ENCODE data around the gene HTD2.
"Not testable (repeated sequence)": the region's sequence is repeated elsewhere in the genome, so short reads cannot be mapped to it uniquely, and the experiment has no call there.

Gene HTD2

DNA sequence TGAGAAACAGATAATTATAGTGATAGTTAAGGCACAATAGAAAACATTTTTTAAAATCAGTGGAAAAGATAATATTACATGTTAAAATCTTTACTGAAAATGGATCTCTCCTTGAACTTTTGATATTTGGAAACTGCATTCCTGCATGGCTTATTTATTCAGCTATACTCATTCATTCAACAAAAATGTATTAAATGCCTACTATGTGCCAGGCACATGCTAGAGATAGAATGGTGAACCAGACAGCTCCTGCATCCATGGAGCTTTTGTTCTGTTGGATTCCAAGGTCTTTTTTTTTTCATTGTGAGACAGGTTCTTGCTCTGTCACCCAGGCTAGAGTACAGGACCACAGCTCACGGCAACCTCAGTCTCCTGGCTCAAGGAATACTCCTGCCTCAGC lies 30.9 kb downstream of the HTD2 start:
- in situ Hi-C loops (cut with HindIII; ENCODE audit: low sequenced_read_pairs): no loop called here
- no peak for DNase-seq (ENCODE audit: low read depth, low spot score)
- no peak overlapping the region for H3K4me3 ChIP-seq (ENCODE audit: low read depth, low read length)
- TF ChIP-seq, protein P1, sequence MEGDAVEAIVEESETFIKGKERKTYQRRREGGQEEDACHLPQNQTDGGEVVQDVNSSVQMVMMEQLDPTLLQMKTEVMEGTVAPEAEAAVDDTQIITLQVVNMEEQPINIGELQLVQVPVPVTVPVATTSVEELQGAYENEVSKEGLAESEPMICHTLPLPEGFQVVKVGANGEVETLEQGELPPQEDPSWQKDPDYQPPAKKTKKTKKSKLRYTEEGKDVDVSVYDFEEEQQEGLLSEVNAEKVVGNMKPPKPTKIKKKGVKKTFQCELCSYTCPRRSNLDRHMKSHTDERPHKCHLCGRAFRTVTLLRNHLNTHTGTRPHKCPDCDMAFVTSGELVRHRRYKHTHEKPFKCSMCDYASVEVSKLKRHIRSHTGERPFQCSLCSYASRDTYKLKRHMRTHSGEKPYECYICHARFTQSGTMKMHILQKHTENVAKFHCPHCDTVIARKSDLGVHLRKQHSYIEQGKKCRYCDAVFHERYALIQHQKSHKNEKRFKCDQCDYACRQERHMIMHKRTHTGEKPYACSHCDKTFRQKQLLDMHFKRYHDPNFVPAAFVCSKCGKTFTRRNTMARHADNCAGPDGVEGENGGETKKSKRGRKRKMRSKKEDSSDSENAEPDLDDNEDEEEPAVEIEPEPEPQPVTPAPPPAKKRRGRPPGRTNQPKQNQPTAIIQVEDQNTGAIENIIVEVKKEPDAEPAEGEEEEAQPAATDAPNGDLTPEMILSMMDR (IDR thresholded peaks at IDR 0.05; ENCODE audit: low read depth, low read length): no peak

GRCh38 chr3:58339146-58339545 lies 32.8 kb downstream of the HTD2 start:
- H3K4me3 ChIP-seq (ENCODE audit: low read depth, low read length); DNase-seq (ENCODE audit: low read depth, low spot score); in situ Hi-C loops (cut with HindIII; ENCODE audit: low sequenced_read_pairs): not testable (repeated sequence)

GRCh38 chr3:58340594-58341244 lies 34.4 kb downstream of the HTD2 start:
- in situ Hi-C loops (cut with HindIII; ENCODE audit: low sequenced_read_pairs): no loop called here
- no peak for DNase-seq (ENCODE audit: low read depth, low spot score)
- TF ChIP-seq, protein P1 (IDR thresholded peaks at IDR 0.05; ENCODE audit: low read depth, low read length): no peak
- H3K4me3 ChIP-seq (ENCODE audit: low read depth, low read length): no peak overlapping the region

GRCh38 chr3:58341376-58341775 lies 35.1 kb downstream of the HTD2 start:
- no peak overlapping the region for H3K4me3 ChIP-seq (ENCODE audit: low read depth, low read length)
- DNase-seq (ENCODE audit: low read depth, low spot score): no peak
- TF ChIP-seq, protein P1 (IDR thresholded peaks at IDR 0.05; ENCODE audit: low read depth, low read length): no peak
- in situ Hi-C loops (cut with HindIII; ENCODE audit: low sequenced_read_pairs): no loop called here

- TF ChIP-seq, protein P1 (IDR thresholded peaks at IDR 0.05; ENCODE audit: low read depth, low read length): no peak
- in situ Hi-C loops (cut with HindIII; ENCODE audit: low sequenced_read_pairs): no loop called here
- no peak for DNase-seq (ENCODE audit: low read depth, low spot score)
- no peak overlapping the region for H3K4me3 ChIP-seq (ENCODE audit: low read depth, low read length)
Measured at GRCh38 chr3:58342676-58343075, 36.4 kb downstream of the HTD2 start.

GRCh38 chr3:58345457-58345856 lies 39.1 kb downstream of the HTD2 start:
- TF ChIP-seq, protein P1 (IDR thresholded peaks at IDR 0.05; ENCODE audit: low read depth, low read length): no peak
- in situ Hi-C loops (cut with HindIII; ENCODE audit: low sequenced_read_pairs): no loop called here
- DNase-seq (ENCODE audit: low read depth, low spot score): no peak
- no peak overlapping the region for H3K4me3 ChIP-seq (ENCODE audit: low read depth, low read length)

DNA sequence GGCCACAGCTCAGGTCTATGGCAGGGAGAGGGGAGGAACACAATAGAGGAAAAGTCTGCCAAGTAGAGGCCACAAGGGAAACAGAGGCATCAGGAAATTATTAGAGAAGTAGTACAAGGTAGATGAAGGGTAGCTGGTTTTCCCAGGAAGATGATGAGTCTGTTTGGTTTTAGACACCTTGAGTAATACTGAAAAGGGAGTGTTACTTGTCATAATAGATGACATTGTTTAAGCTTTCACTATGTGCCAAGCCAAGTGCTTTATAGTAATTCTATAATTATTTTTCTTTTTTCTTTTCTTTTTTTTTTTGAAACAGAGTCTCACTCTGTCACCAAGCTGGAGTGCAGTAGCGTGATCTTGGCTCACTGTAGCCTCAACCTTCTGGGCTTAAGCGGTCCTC lies 40.0 kb downstream of the HTD2 start:
- no peak for DNase-seq (ENCODE audit: low read depth, low spot score)
- TF ChIP-seq, protein P1 (IDR thresholded peaks at IDR 0.05; ENCODE audit: low read depth, low read length): no peak
- in situ Hi-C loops (cut with HindIII; ENCODE audit: low sequenced_read_pairs): no loop called here
- H3K4me3 ChIP-seq (ENCODE audit: low read depth, low read length): no peak overlapping the region

Data from astrocyte of the spinal cord (primary cell).